Measurements from ENCODE around the gene DHH. TPM values are rescaled to one million over a fixed set of nuclear protein-coding genes. Genes with fewer than 3 reads are reported as not detected.

The DHH gene
- total and polyA plus RNA-seq, 2 experiments from 2014 or later = not detected

- TF ChIP-seq ZNF331 (CRISPR knock-in tag; IDR thresholded peaks at IDR 0.05; ENCODE audit: low read depth) (no peak), EZH2 (IDR thresholded peaks at IDR 0.05; ENCODE audit: low read depth, unreplicated experiment) (peak; percentile 40), STAT1 (IDR thresholded peaks at IDR 0.05; ENCODE audit: unreplicated experiment) (no peak), ETS1 (IDR thresholded peaks at IDR 0.05) (no peak)
- Histone ChIP-seq H3K27ac (ENCODE audit: low read depth) (no peak overlapping the region), H3K27me3 (ENCODE audit: insufficient read depth) (peaks cover 97% of the 10 kb centered on the region), H3F3A (replicated peaks; ENCODE audit: low read depth) (peaks cover 16% of the 10 kb centered on the region; the same call in 1 of the 2 replicates), H4K20me1 (replicated peaks; ENCODE audit: insufficient read depth) (peaks cover 14% of the 10 kb centered on the region), H3K9me2 (ENCODE audit: insufficient read depth) (no peaks in the 10 kb centered on the region), H3K4me1 (ENCODE audit: insufficient read depth) (peaks cover 51% of the 10 kb centered on the region), H3K4me3 (peak overlapping the region; percentile 53), H3K36me3 (ENCODE audit: insufficient read depth) (no peaks in the 10 kb centered on the region), H3K4me2 (peak overlapping the region; percentile 88), H2AFZ (peak overlapping the region; percentile 72; the same call in 1 of the 2 replicates), H3K79me2 (replicated peaks; ENCODE audit: insufficient read depth) (no peaks in the 10 kb centered on the region)
- no peak for ATAC-seq
- H3K9me3 Mint-ChIP-seq = no peaks in the 10 kb centered on the region
- no peak for DNase-seq (ENCODE audit: low spot score)
- peak overlapping the region; percentile 68 for H3K4me3 Mint-ChIP-seq
- peaks cover 87% of the 10 kb centered on the region for H3K27me3 Mint-ChIP-seq (ENCODE audit: insufficient read depth, low read depth, poor library complexity)
- peaks cover 53% of the 10 kb centered on the region for H3K4me1 Mint-ChIP-seq
- no peaks in the 10 kb centered on the region; the same call in 2 of the 3 replicates for H3K36me3 Mint-ChIP-seq (ENCODE audit: low read depth)
- no peak overlapping the region for H3K27ac Mint-ChIP-seq
Observed at GRCh38 chr12:49091836-49092085, 2.8 kb downstream of the DHH start.

DNA sequence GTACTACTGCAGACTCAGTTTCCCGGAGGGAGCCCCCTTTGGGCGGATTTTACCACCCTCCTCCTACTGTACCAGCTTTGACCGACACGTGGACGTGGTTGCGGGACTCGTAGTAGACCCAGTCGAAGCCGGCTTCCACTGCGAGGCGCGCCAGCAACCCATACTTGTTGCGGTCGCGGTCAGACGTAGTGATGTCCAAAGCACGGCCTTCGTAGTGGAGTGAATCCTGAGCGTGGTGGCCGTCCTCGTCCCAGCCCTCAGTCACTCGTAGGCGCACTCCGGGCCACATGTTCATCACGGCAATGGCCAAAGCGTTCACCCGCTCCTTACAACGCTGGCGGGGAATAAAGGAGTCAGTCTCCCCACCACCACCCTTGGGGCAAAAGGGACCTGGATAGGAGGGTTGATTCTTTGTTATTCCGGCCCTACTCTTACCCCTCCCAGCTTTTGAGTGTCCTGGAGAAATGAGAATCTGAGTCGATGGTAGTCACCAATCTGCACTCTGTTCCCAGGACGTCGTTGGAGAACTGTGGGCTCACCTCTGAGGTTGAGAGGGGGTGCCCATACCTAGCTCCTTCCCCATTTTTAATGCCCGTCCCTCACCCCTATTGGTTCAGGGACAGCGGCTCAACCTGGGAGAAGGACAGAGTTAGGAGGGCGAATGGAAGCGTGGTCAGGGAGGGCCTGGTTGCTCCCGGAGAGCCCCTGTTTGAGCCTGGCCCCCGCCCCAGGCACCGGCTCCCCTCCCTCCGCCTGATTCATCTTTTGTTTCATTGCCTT is 3.4 kb downstream of the DHH start:
- Histone ChIP-seq H3K4me2 (peak overlapping the region; percentile 88), H3K27ac (ENCODE audit: low read depth) (no peak overlapping the region)

GRCh38 chr12:49089821-49090773 is 4.5 kb downstream of the DHH start:
- H3K36me3 ChIP-seq (ENCODE audit: insufficient read depth) = no peaks in the 10 kb centered on the region
- H3K27ac Mint-ChIP-seq = no peak overlapping the region
- peaks cover 46% of the 10 kb centered on the region for H3K4me1 ChIP-seq (ENCODE audit: insufficient read depth)
- peaks cover 46% of the 10 kb centered on the region for H3K4me1 Mint-ChIP-seq
- H3K27me3 Mint-ChIP-seq (ENCODE audit: insufficient read depth, low read depth, poor library complexity) = peaks cover 79% of the 10 kb centered on the region
- peak overlapping the region; percentile 80 for H3K4me2 ChIP-seq
- peak overlapping the region; percentile 51 for H3K4me3 ChIP-seq
- peaks cover 11% of the 10 kb centered on the region for H4K20me1 ChIP-seq (replicated peaks; ENCODE audit: insufficient read depth)
- H3K36me3 Mint-ChIP-seq (ENCODE audit: low read depth) = no peaks in the 10 kb centered on the region; the same call in 2 of the 3 replicates
- H2AFZ ChIP-seq = peak overlapping the region; percentile 69
- ATAC-seq = peak; percentile 16
- peaks cover 93% of the 10 kb centered on the region for H3K27me3 ChIP-seq (ENCODE audit: insufficient read depth)
- no peaks in the 10 kb centered on the region for H3K9me3 Mint-ChIP-seq
- DNase-seq (ENCODE audit: low spot score) = peak; percentile 64
- no peaks in the 10 kb centered on the region for H3K79me2 ChIP-seq (replicated peaks; ENCODE audit: insufficient read depth)
- H3K9me2 ChIP-seq (ENCODE audit: insufficient read depth) = no peaks in the 10 kb centered on the region
- H3F3A ChIP-seq (replicated peaks; ENCODE audit: low read depth) = peaks cover 12% of the 10 kb centered on the region; the same call in 1 of the 2 replicates
- H3K27ac ChIP-seq (ENCODE audit: low read depth) = no peak overlapping the region
- peak; percentile 93 for TF ChIP-seq EZH2 (IDR thresholded peaks at IDR 0.05; ENCODE audit: low read depth, unreplicated experiment)
- peak; percentile 82 for TF ChIP-seq EZH2phosphoT487 (IDR thresholded peaks at IDR 0.05; ENCODE audit: unreplicated experiment)
- TF ChIP-seq, protein P1, sequence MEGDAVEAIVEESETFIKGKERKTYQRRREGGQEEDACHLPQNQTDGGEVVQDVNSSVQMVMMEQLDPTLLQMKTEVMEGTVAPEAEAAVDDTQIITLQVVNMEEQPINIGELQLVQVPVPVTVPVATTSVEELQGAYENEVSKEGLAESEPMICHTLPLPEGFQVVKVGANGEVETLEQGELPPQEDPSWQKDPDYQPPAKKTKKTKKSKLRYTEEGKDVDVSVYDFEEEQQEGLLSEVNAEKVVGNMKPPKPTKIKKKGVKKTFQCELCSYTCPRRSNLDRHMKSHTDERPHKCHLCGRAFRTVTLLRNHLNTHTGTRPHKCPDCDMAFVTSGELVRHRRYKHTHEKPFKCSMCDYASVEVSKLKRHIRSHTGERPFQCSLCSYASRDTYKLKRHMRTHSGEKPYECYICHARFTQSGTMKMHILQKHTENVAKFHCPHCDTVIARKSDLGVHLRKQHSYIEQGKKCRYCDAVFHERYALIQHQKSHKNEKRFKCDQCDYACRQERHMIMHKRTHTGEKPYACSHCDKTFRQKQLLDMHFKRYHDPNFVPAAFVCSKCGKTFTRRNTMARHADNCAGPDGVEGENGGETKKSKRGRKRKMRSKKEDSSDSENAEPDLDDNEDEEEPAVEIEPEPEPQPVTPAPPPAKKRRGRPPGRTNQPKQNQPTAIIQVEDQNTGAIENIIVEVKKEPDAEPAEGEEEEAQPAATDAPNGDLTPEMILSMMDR (conservative IDR thresholded peaks at IDR 0.05; ENCODE audit: low read depth in 2 of 2) = peak in 1 of 2 experiments; percentile 42; a peak in 2 of 4 replicates
- TF ChIP-seq JUNB (IDR thresholded peaks at IDR 0.05; ENCODE audit: unreplicated experiment) = no peak
- H3K4me3 Mint-ChIP-seq = peak overlapping the region; percentile 63

More for the DNA sequence above, 3.4 kb downstream of the DHH start:
- Histone ChIP-seq H3K27me3 (ENCODE audit: insufficient read depth) (peaks cover 100% of the 10 kb centered on the region), H3K36me3 (ENCODE audit: insufficient read depth) (no peaks in the 10 kb centered on the region), H4K20me1 (replicated peaks; ENCODE audit: insufficient read depth) (peaks cover 17% of the 10 kb centered on the region), H3F3A (replicated peaks; ENCODE audit: low read depth) (peaks cover 16% of the 10 kb centered on the region; the same call in 1 of the 2 replicates), H3K9me2 (ENCODE audit: insufficient read depth) (no peaks in the 10 kb centered on the region), H2AFZ (peak overlapping the region; percentile 72; the same call in 1 of the 2 replicates), H3K4me1 (ENCODE audit: insufficient read depth) (peaks cover 51% of the 10 kb centered on the region), H3K4me3 (peak overlapping the region; percentile 53), H3K79me2 (replicated peaks; ENCODE audit: insufficient read depth) (no peaks in the 10 kb centered on the region)
- no peak for ATAC-seq
- Mint-ChIP-seq H3K9me3 (no peaks in the 10 kb centered on the region), H3K27ac (no peak overlapping the region), H3K36me3 (ENCODE audit: low read depth) (no peaks in the 10 kb centered on the region; the same call in 2 of the 3 replicates), H3K4me1 (peaks cover 53% of the 10 kb centered on the region), H3K4me3 (peak overlapping the region; percentile 68), H3K27me3 (ENCODE audit: insufficient read depth, low read depth, poor library complexity) (peaks cover 88% of the 10 kb centered on the region)
- peak; percentile 14 for DNase-seq (ENCODE audit: low spot score)
- TF ChIP-seq CREB1 (CRISPR knock-in tag; IDR thresholded peaks at IDR 0.05; ENCODE audit: low read depth) = no peak
